ENCODE results near the gene LENG8. TPM values are rescaled to one million over a fixed set of nuclear protein-coding genes. Genes with fewer than 3 reads are reported as not detected.

Gene LENG8
- total and polyA plus RNA-seq, 4 donors = 6.9 to 46.7 (median 18.7) TPM

- DNase-seq (ENCODE audit: low spot score) = no peak
- TF ChIP-seq TAF1 (conservative IDR thresholded peaks at IDR 0.05) = no peak
- no peak for TF ChIP-seq CTCF (IDR thresholded peaks at IDR 0.05; ENCODE audit: low read depth, low read length, missing input control)
- TF ChIP-seq FOXA2 (IDR thresholded peaks at IDR 0.05) = no peak
- no peak for TF ChIP-seq JUND (IDR thresholded peaks at IDR 0.05)
- no peak for TF ChIP-seq REST (IDR thresholded peaks at IDR 0.05)
- TF ChIP-seq EGR1 (IDR thresholded peaks at IDR 0.05; ENCODE audit: low read depth in 2 of 2) = no peak
- Histone ChIP-seq H3K4me1 (ENCODE audit: control insufficient read depth in 4 of 4, insufficient read depth in 4 of 4, low read length in 3 of 4) (peaks cover 2 to 13% (median 11%) of the 10 kb centered on the region in 4 donors), H3K9ac (ENCODE audit: low read depth in 1 of 2, low read length in 2 of 2) (no peak overlapping the region), H3K9me3 (ENCODE audit: control insufficient read depth in 4 of 4, low read length in 3 of 4) (no peaks in the 10 kb centered on the region), H3K36me3 (ENCODE audit: control insufficient read depth in 4 of 4, insufficient read depth in 3 of 4, low read depth in 1 of 4, low read length in 3 of 4) (no peaks in the 10 kb centered on the region), H3K27ac (ENCODE audit: low read depth in 1 of 2, low read length in 2 of 2) (no peak overlapping the region), H3K27me3 (ENCODE audit: control insufficient read depth in 4 of 4, insufficient read depth in 4 of 4, low read length in 3 of 4) (peaks cover 0 to 5% (median 2%) of the 10 kb centered on the region in 4 donors), H3K4me3 (ENCODE audit: low read depth in 1 of 3, low read length in 3 of 3) (no peak overlapping the region)
- 69% methylated on average over 10 of the region's 10 CpGs for WGBS
These were observed 16.8 kb upstream of the LENG8 start for GRCh38 chr19:54432144-54432738.

- 90% methylated on average over 5 of the region's 5 CpGs for WGBS
- H3K4me3 ChIP-seq (ENCODE audit: low read depth in 1 of 3, low read length in 3 of 3) = no peak overlapping the region
- DNase-seq (ENCODE audit: low spot score) = no peak
- no peaks in the 10 kb centered on the region for H3K36me3 ChIP-seq (ENCODE audit: control insufficient read depth in 4 of 4, insufficient read depth in 3 of 4, low read depth in 1 of 4, low read length in 3 of 4)
- H3K4me1 ChIP-seq (ENCODE audit: control insufficient read depth in 4 of 4, insufficient read depth in 4 of 4, low read length in 3 of 4) = peaks cover 2 to 13% (median 11%) of the 10 kb centered on the region in 4 donors
- H3K27ac ChIP-seq (ENCODE audit: low read depth in 1 of 2, low read length in 2 of 2) = no peak overlapping the region
- peaks cover 0 to 5% (median under 1%) of the 10 kb centered on the region in 4 donors for H3K27me3 ChIP-seq (ENCODE audit: control insufficient read depth in 4 of 4, insufficient read depth in 4 of 4, low read length in 3 of 4)
- no peak for TF ChIP-seq YY1 (IDR thresholded peaks at IDR 0.05)
- TF ChIP-seq MAX (IDR thresholded peaks at IDR 0.05) = no peak
- no peak for TF ChIP-seq FOXA1 (IDR thresholded peaks at IDR 0.05)
- TF ChIP-seq NR2F2 (IDR thresholded peaks at IDR 0.05) = no peak
- TF ChIP-seq TAF1 (conservative IDR thresholded peaks at IDR 0.05) = no peak
- TF ChIP-seq ATF3 (IDR thresholded peaks at IDR 0.05) = no peak
- no peak for TF ChIP-seq HNF4A (conservative IDR thresholded peaks at IDR 0.05)
- TF ChIP-seq CTCF (IDR thresholded peaks at IDR 0.05; ENCODE audit: low read depth, low read length, missing input control) = no peak
- no peak for TF ChIP-seq EGR1 (IDR thresholded peaks at IDR 0.05; ENCODE audit: low read depth in 2 of 2)
- TF ChIP-seq FOXA2 (IDR thresholded peaks at IDR 0.05) = no peak
- no peaks in the 10 kb centered on the region for H3K9me3 ChIP-seq (ENCODE audit: control insufficient read depth in 4 of 4, low read length in 3 of 4)
- no peak overlapping the region for H3K9ac ChIP-seq (ENCODE audit: low read depth in 1 of 2, low read length in 2 of 2)
These were observed 15.3 kb upstream of the LENG8 start for GRCh38 chr19:54433697-54434096.
